Adrenal gland (tissue), 5 donors: ENCODE measurements around the gene TGFB1.

Experiments
- CTCF ChIP-seq, 6 experiments: fragments of 450-650 bp in 4 of 6; fragments of 200-600 bp in 2 of 6; sonication (generic) in 1 of 6; IDR thresholded peaks; 1 replicate in 5 of 6; 2 replicates in 1 of 6; pipeline versions ENCODE4 v1.5.1 to v1.8.0; 2016 to 2021; ENCODE audit warnings: antibody characterized with exemption in 6 of 6, mild to moderate bottlenecking in 2 of 6, moderate library complexity in 1 of 6
- POLR2A ChIP-seq, 2 donors: fragments of 450-650 bp; IDR thresholded peaks; one replicate each; pipeline ENCODE4 v1.6.1; 2017; ENCODE audit warnings: antibody characterized with exemption in 2 of 2, mild to moderate bottlenecking in 2 of 2, moderate library complexity in 1 of 2
- donor health status: DM: no; HTN: no; CAD: no.

GRCh38 chr19:41305927-41306793 is 47.6 kb downstream of the TGFB1 start:
- TF ChIP-seq CTCF (IDR thresholded peaks at IDR 0.05) (no peak), POLR2A (IDR thresholded peaks at IDR 0.05) (no peak)
